RPMI8226 (cell line): ENCODE data around the gene ERICH4.
A peak's percentile ranks its signal among the peaks of the same experiment; 100 is the strongest.

ENCODE experiments used
- DNase-seq: peaks from one replicate; pipeline ENCODE4 v3.0.0-alpha.2; 2015

Gene ERICH4

GRCh38 chr19:41435936-41436673, 6.9 kb upstream of the ERICH4 start:
- DNase-seq, result no peak

GRCh38 chr19:41436674-41436951, 6.3 kb upstream of the ERICH4 start:
- DNase-seq, result no peak

DNA sequence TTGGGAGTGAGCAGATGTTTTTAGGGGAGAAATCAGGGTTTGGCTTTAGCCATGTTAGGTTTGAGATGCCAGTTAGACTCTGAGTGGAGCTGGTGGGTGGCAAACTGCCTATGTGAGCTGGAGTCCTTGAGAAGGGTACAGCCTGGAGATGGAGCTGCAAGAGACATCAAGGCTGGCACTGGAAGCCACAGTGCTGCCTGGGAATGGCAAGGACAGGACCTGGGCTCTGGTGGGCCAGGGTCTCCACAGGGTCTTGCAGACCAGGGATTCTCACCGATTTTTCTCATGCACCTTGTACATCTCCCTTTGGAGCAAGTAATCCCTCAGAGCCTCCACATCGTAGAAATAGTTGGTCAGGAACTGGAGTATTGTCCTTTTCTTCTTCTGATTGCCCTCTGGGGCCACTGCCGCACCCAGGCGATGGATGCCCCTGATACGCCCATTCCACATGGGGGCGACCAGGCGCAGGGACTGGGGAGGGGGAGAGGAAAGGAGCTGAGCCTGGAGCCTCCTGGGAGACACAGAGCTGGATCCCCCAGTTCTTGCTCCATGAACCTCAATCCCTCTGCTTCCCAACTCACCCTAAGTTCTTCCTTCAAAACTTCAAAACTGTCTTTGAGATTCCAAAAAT, 4.9 kb upstream of the ERICH4 start:
- DNase-seq, result no peak

- peak; percentile 97 for DNase-seq
Measured at GRCh38 chr19:41439441-41440222, 3.3 kb upstream of the ERICH4 start, which contains the start of gene DMAC2. Gene DMAC2 (minus strand): TSS chr19:41439912. CDS start chr19:41439899, 13 bp downstream.

GRCh38 chr19:41441321-41441945, 1.5 kb upstream of the ERICH4 start:
- no peak for DNase-seq

- no peak for DNase-seq
Measured at GRCh38 chr19:41443813-41444455, 978 bp downstream of the ERICH4 start.

DNA sequence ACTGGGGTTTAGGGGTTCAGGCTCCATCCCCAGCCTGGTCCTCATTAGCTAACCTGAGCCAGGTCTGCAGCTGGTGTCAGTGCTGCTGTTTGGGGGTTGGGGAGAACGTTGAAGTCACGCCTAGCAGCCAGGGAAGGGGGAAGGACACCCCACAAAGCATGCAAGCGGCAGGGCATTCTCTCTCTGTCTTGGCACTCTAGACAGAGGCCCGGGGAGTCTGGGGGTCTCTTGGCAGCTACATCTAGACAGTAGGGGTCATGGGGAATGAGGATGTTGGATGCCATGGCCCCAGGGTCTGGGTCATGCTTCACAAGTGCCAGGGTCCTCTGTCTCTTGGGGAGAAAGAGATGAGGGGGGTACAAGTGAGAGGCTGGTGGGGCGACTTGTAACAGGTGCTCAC, 2.6 kb downstream of the ERICH4 start:
- DNase-seq, result no peak

DNA sequence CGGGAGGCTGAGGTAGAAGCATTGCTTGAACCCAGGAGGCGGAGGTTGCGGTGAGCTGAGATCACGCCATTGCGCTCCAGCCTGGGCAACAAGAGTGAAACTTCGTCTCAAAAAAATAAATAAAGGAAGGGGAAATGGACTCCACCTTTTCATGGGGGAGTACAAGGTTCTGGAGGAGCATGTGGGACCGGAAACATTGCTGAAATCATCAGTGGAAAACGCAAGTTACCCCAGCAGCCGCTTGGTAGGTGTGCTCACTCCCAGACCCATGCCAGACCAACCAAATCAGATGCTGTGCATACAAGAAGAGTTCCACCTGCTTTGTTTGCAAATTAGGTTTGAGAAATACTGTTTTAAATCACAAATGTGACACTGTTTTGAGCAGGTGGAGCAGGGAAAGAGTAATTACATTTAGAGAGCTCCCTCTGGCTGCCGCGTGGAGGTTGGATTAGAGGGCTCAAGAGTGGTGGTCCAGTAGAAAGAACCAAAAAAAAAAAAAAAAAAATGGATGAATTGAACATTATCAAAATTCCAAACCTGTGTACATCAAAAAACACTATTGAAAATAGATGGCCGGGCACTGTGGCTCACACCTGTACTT, 4.9 kb downstream of the ERICH4 start:
- DNase-seq, result no peak

GRCh38 chr19:41449079-41449864, 6.3 kb downstream of the ERICH4 start:
- DNase-seq, result peak; percentile 64

GRCh38 chr19:41449865-41450178, 6.9 kb downstream of the ERICH4 start:
- DNase-seq, result no peak

DNA sequence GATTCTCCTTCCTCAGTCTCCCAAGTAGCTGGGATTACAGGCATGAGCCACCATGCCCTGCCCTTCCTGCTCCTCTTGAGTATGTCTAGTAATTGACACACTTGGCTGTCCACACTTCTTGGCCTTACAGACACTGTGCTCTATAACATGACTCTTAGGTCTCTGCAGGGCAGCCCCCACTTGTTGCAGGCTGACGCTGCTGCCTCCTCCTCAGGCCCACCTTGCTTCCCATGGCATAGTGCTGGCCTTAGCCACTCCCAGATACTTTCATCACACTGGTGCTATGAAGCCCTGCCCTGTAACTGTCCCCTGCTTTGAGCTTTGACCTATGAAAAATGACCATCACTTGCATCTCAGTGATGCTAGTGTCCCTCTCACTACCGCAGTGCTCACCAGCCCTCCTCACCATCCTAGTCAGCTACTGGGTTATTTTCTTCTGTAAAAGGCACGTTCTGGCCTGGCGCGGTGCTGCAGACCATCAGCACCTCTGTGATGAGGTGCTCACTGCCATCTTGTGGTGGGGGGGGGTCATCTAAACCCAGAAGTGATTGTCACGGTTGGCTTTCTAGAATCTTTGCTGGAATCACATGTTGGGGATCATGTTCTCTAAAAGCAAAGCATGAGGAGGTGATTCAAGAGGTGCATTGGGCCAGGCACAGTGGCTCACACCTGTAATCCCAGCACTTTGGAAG, 9.8 kb downstream of the ERICH4 start:
- peak; percentile 42 for DNase-seq

- no peak for DNase-seq
Measured at GRCh38 chr19:41455936-41456335, 13.0 kb downstream of the ERICH4 start.

GRCh38 chr19:41456342-41456918, 13.5 kb downstream of the ERICH4 start:
- no peak for DNase-seq

DNA sequence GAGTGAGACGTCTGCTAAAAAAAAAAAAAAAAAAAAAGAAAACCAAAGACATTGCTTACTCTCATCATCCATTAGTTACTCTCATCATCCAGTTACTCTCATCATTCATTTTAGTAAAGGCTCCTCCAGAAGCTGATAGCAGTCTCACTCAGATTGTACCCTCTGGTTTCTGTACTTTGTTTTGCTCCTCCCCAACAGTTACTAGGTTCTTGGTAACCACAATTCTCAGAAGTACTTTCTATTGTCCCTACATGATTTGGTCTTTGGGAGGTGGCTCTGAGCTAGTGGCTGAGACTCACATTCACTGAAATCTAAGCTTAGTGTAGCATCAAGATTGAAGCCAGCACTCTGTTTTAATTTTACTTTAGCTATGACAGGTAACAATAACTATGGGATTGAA, 14.3 kb downstream of the ERICH4 start:
- DNase-seq, result no peak

DNA sequence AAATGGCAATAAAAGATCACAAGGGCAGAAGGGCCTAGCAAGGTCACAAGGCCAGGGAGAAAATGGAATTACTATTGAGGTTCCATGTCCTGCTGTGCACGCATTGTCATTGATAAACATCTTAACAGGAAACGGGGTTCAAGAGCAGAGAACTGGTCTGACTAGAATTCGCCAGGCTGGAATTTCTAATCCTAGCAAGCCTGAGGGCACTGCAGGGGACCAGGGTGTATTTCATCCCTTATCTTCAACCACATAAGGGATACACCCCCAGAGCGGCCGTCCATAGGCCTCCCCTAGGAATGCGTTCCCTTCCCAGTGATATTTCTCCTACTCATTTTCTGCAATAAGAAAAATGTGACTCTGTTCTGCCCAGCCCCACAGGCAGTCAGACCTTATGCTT, 19.5 kb downstream of the ERICH4 start:
- DNase-seq, result no peak

DNA sequence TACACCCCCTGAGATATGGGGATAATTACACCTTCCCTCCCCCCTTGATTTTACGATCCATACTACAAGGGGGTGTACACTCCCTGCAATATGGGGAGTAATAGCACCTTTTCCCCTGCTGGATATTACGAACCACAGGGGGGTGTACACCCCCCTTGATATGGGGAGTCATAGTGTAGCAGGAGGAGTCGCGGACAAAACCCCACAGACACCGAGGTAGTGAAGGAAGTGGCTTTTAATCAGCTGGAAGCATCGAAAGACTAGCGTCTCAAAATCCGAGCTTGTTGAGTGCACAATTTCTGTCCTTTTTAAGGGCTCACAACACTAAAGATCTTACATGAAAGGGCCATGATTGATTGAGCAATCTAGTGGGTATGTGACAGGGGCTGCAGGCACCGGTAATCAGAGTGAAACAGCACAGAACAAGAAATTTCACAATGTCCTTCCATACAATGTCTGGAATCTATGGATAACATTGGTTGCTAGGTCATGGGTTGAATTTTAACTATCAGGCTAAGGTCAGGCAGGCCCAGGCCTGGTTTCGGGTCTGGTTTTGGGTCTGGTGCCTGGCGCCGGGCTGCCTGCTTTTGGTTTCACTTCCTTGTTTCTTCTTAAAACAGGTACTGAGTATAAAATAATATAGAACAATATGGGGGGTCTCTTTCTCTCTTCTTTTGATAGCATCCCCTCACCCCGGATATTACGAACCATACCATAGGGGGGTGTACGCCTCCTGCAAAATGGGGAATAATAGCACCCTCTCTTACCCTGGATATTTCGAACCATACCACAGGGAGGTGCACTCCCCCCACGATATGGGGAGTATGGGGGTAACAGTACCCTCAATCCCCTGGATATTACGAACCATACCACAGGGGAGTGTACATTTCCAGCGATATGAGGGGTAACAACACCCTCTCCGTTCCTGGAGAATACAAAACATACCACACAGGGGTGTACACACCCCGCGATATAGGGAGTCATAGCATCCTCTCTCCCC, 20.6 kb downstream of the ERICH4 start:
- DNase-seq, result peak; percentile 43

DNA sequence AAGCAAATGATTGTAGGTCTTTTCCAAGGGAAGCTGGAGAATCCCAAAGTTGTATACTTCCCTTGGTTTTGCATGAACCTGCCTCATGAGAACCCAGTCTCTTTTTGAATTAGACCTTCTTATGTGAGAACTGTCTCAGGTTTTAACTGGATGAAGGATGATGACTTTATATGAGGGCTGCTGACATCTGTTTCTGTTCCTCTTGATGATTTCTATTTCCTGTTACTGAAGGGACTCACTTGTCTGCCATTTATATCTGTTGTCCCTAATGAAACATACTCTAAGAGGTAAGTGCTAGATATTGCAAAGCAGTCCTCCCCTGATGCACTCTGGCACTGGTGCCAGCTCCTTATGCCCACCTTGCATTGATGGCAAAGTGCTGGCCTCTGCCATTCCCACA, 33.6 kb downstream of the ERICH4 start:
- DNase-seq, result no peak

DNA sequence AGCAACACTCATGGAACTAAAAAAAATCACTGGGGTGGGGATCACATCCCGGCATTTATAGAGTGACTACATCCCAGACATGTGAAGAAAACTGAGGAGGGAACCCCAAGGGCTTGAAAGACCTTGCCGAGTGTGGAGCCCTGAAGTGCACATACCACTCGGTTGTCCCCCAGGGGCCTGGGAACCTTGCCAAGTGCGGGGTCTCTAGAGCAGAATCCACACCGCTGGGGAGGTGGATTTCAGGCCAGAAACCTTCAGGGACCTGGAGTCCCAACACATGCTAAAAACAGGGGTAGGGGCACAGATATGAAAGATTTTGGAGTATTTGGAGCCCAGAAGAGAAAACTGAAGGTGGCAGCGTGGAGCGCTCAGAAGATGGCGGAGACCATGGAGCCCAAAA, 35.2 kb downstream of the ERICH4 start:
- DNase-seq, result no peak

DNA sequence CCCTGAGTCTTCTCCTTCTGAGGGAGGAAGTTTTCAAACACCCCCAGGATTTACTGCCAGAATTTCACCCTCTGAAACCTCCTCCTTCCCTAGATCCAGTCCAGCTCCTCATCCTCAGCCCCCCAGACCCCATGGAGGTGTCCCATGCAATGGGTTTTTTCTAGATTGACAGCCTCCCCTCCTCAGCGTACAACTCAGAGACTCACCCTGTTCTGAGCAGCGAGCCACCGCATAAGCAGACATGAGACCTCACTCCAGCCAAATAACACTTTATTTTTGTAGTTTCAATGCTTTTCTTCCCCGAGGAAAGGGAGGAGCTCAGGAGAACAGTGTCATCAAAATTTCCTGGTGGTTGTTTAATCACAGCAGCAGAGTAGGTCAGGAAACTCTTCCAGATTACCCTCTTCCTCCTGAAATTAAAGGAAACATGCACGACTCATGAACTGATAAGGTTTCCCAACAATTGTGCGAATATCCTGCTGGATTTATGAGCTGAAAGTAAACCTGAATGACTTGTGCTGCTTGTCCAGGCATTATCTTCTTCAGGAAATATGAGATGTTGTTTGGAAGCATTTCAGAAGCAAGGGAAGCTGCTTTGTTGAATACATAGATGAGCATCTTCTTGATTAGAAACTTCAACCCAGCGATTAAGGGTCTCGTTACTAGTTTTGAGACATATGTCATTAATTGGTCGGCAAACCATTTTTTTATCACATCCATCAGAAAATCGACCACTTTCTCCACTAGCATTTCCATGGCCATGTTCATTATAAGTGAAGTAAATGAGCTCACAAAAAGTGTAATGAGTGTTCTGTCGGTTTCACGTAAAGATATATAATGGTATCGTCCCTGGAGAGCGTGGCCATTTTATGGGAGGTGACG, 36.2 kb downstream of the ERICH4 start:
- no peak for DNase-seq
